Ishikawa (cell line): ENCODE data around the gene NRXN3.

Experiments
- CEBPB ChIP-seq: IDR thresholded peaks from 2 replicates; pipeline ENCODE4 v1.6.1; 2012
- CREB1 ChIP-seq: IDR thresholded peaks from 2 replicates; pipeline ENCODE4 v1.6.1; 2012; ENCODE audit warnings: low read depth
- EGR1 ChIP-seq: IDR thresholded peaks from 2 replicates; pipeline ENCODE4 v1.6.1; 2012
- EP300 ChIP-seq: IDR thresholded peaks from 2 replicates; pipeline ENCODE4 v1.6.1; 2012; ENCODE audit warnings: borderline replicate concordance
- FOXM1 ChIP-seq: IDR thresholded peaks from 2 replicates; pipeline ENCODE4 v1.6.1; 2012; ENCODE audit warnings: low read depth, borderline replicate concordance
- MAX ChIP-seq: IDR thresholded peaks from 2 replicates; pipeline ENCODE4 v1.6.1; 2012
- NFIC ChIP-seq: IDR thresholded peaks from 2 replicates; pipeline ENCODE4 v1.6.1; 2012
- RAD21 ChIP-seq: IDR thresholded peaks from 2 replicates; pipeline ENCODE4 v1.6.1; 2012; ENCODE audit warnings: low read depth
- TAF1 ChIP-seq: IDR thresholded peaks from 2 replicates; pipeline ENCODE4 v1.6.1; 2012; ENCODE audit warnings: low read depth, mild to moderate bottlenecking
- TCF12 ChIP-seq: IDR thresholded peaks from 2 replicates; pipeline ENCODE4 v1.6.1; 2012; ENCODE audit warnings: low read depth
- TEAD4 ChIP-seq: IDR thresholded peaks from 2 replicates; pipeline ENCODE4 v1.6.1; 2012
- USF1 ChIP-seq: IDR thresholded peaks from 2 replicates; pipeline ENCODE4 v1.6.1; 2012
- YY1 ChIP-seq: IDR thresholded peaks from 2 replicates; pipeline ENCODE4 v1.6.1; 2012; ENCODE audit warnings: low read depth
- ZBTB7A ChIP-seq: IDR thresholded peaks from 2 replicates; pipeline ENCODE4 v1.6.1; 2012; ENCODE audit warnings: low read depth
- TF ChIP-seq, protein P1 (sequence below): IDR thresholded peaks from 2 replicates; pipeline ENCODE4 v1.6.1; 2012; ENCODE audit warnings: low read depth, mild to moderate bottlenecking

Gene NRXN3

GRCh38 chr14:79809849-79810612, 1639.9 kb downstream of the NRXN3 start:
- TF ChIP-seq EP300 (no peak), USF1 (no peak), TEAD4 (no peak), YY1 (no peak), CREB1 (no peak), RAD21 (no peak), FOXM1 (no peak), EGR1 (no peak), TCF12 (no peak), MAX (no peak), NFIC (no peak), CEBPB (no peak), TAF1 (no peak), ZBTB7A (no peak)
- TF ChIP-seq, protein P1, sequence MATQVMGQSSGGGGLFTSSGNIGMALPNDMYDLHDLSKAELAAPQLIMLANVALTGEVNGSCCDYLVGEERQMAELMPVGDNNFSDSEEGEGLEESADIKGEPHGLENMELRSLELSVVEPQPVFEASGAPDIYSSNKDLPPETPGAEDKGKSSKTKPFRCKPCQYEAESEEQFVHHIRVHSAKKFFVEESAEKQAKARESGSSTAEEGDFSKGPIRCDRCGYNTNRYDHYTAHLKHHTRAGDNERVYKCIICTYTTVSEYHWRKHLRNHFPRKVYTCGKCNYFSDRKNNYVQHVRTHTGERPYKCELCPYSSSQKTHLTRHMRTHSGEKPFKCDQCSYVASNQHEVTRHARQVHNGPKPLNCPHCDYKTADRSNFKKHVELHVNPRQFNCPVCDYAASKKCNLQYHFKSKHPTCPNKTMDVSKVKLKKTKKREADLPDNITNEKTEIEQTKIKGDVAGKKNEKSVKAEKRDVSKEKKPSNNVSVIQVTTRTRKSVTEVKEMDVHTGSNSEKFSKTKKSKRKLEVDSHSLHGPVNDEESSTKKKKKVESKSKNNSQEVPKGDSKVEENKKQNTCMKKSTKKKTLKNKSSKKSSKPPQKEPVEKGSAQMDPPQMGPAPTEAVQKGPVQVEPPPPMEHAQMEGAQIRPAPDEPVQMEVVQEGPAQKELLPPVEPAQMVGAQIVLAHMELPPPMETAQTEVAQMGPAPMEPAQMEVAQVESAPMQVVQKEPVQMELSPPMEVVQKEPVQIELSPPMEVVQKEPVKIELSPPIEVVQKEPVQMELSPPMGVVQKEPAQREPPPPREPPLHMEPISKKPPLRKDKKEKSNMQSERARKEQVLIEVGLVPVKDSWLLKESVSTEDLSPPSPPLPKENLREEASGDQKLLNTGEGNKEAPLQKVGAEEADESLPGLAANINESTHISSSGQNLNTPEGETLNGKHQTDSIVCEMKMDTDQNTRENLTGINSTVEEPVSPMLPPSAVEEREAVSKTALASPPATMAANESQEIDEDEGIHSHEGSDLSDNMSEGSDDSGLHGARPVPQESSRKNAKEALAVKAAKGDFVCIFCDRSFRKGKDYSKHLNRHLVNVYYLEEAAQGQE = no peak

DNA sequence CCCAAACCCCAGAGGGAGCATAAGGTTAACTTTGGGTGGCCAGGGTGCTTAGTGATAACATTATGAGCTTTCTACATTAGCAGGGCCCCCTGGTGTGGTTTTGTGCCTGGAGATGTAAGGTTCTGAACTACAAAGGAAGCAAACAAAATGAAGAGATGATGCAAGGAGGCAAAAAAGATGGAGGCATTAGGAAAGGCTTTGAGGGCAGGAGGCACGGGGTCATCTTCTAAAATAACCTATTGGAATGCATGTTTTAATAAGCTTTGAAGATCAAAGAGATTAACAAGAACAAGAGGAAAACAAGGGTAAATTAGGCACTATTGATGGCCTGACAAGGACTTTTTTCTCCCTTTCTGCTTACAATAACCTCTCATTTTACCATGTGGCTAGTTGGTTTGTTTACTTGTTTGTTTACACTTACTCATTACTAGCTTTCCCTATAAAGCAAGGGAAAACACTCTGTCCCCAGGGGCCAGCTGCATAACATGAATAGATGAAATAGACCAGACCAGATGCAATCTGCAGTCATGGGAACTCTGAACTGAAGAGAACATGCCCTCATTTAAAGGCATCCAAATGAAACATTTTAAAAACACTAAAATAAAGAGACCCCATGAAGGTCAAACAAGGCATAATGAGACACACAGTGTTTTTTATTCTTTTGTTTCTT, 1650.8 kb downstream of the NRXN3 start:
- TF ChIP-seq, protein P1 = no peak
- TF ChIP-seq TCF12 (no peak), EP300 (no peak), ZBTB7A (no peak), USF1 (no peak), NFIC (no peak), RAD21 (no peak), EGR1 (no peak), FOXM1 (no peak), TEAD4 (no peak)

DNA sequence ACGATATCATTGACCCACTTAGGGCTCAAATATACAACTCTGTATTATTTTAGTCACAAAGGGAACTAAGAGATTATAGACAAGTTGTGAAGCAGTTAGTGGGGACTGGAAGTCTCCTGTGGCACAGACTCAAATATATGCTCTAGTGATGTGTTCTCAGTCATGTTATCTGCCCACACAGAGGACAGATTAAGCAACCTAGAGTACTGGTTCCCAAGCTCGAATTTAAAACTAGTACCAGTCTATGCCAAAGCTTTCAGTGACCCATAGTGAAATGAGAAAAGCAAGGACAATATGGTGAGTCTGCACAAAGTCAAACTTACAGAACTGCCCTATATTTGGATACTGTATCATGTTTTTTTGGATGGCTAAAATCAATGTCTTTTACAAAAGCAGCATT, 1651.9 kb downstream of the NRXN3 start:
- TF ChIP-seq TCF12 (no peak), EP300 (no peak), YY1 (no peak), TEAD4 (no peak)

DNA sequence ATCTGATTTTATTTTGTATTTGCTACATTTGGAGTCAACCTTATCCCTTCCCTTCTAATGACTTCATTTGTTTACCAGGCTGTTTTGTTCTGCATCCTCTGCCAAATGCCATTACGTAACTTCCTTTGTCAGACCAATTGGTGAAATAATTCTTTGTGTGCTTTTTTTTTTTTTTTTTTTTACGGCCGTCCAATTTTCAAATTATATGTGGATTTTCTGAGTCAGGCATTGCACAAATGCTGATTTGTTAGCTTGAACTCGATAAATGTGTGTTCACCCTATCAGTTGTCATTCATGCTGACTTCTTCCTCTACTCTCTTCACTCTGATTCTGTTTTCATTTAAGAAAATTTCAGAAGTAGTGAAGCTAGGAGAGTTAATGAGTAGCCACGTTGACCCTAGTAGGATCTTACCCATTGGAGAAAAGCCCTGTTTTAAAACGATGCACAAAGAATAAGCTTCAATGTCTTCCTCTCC, 1654.9 kb downstream of the NRXN3 start:
- TF ChIP-seq YY1 (no peak), TAF1 (no peak), MAX (no peak), TEAD4 (no peak), CREB1 (no peak), ZBTB7A (no peak), RAD21 (no peak), FOXM1 (no peak)
- TF ChIP-seq, protein P1 = no peak
